SK-N-SH (cell line): Measurements from ENCODE around the gene TMCO5A. TPM values are rescaled to one million over a fixed set of nuclear protein-coding genes. Genes with fewer than 3 reads are reported as not detected.

Experiments used
- CTCF ChIA-PET: fragments of 300-600, 350-600 bp; formaldehyde crosslinking; extraction: SDS; loops from one replicate; lab custom pipeline; 2021; lab: Yijun Ruan, JAX
- POLR2A ChIA-PET: fragments of 350-600 bp; sonication (Branson Sonifier 250); formaldehyde crosslinking; extraction: SDS; loops from one replicate; lab custom pipeline; 2020; ENCODE audit warnings: antibody characterized with exemption, inconsistent platforms; lab: Yijun Ruan, JAX
- DNase-seq: peaks from one replicate; pipeline ENCODE4 v3.0.0; 2012
- H2AFZ ChIP-seq: fragments of 200-600 bp; sonication (generic); 2 replicates; pipeline ENCODE4 v1.8.1; 2016; ENCODE audit warnings: antibody characterized with exemption, mild to moderate bottlenecking, low read depth
- H3F3A ChIP-seq: fragments of 200-600 bp; sonication (generic); replicated peaks from 2 replicates; pipeline ENCODE3; 2016; ENCODE audit warnings: antibody characterized with exemption, mild to moderate bottlenecking; ENCODE audit not compliant: insufficient read depth
- H3K27ac ChIP-seq, 2 experiments: fragments of 200-500 bp in 1 of 2; fragments of 200-600 bp in 1 of 2; sonication (Bioruptor generic) in 1 of 2; sonication (generic), shearing (Covaris generic) in 1 of 2; 2 replicates each; pipeline versions ENCODE4 v1.5.1 to v1.6.1; 2014 to 2016; ENCODE audit warnings: low read depth in 2 of 2, inconsistent platforms in 1 of 2, low read length in 1 of 2, mild to moderate bottlenecking in 1 of 2, mixed read lengths in 1 of 2
- H3K27me3 ChIP-seq: fragments of 200-600 bp; sonication (generic), shearing (Covaris generic); 2 replicates; pipeline ENCODE4 v1.6.1; 2016; ENCODE audit warnings: mixed run types; ENCODE audit not compliant: insufficient read depth
- H3K36me3 ChIP-seq, 2 experiments: fragments of 200-500 bp in 1 of 2; fragments of 200-600 bp in 1 of 2; sonication (Bioruptor generic) in 1 of 2; sonication (generic) in 1 of 2; replicated peaks in 1 of 2; 2 replicates each; pipeline versions ENCODE3 to v1.5.1; 2014 to 2016; ENCODE audit warnings: low read length in 1 of 2, mild to moderate bottlenecking in 1 of 2; ENCODE audit not compliant: insufficient read depth in 2 of 2, control insufficient read depth in 1 of 2
- H3K4me1 ChIP-seq, 2 experiments: fragments of 200-500 bp in 1 of 2; fragments of 200-600 bp in 1 of 2; sonication (Bioruptor generic) in 1 of 2; sonication (generic), shearing (Covaris generic) in 1 of 2; 2 replicates each; pipeline versions ENCODE4 v1.5.1 to v1.6.1; 2014 to 2016; ENCODE audit warnings: low read depth in 1 of 2, low read length in 1 of 2, mixed run types in 1 of 2; ENCODE audit not compliant: insufficient read depth in 2 of 2, control insufficient read depth in 1 of 2
- H3K4me2 ChIP-seq: fragments of 200-600 bp; sonication (generic), shearing (Covaris generic); 2 replicates; pipeline ENCODE4 v1.6.1; 2017; ENCODE audit warnings: mixed run types
- H3K4me3 ChIP-seq, 2 experiments: fragments of 200-500 bp in 1 of 2; fragments of 200-600 bp in 1 of 2; sonication (Bioruptor generic) in 1 of 2; sonication (generic), shearing (Covaris generic) in 1 of 2; 2 replicates each; pipeline versions ENCODE4 v1.5.1 to v1.8.1; 2014 to 2016; ENCODE audit warnings: low read depth in 2 of 2, inconsistent platforms in 1 of 2, low read length in 1 of 2, mild to moderate bottlenecking in 1 of 2, mixed read lengths in 1 of 2, moderate library complexity in 1 of 2
- H3K79me2 ChIP-seq: fragments of 200-600 bp; sonication (generic); 2 replicates; pipeline ENCODE4 v1.8.1; 2017; ENCODE audit warnings: mild to moderate bottlenecking; ENCODE audit not compliant: insufficient read depth
- H3K9ac ChIP-seq: fragments of 200-600 bp; sonication (generic); 2 replicates; pipeline ENCODE4 v1.6.1; 2017; ENCODE audit warnings: mixed run types
- H3K9me2 ChIP-seq: fragments of 200-600 bp; sonication (generic); 2 replicates; pipeline ENCODE4 v1.6.1; 2017; ENCODE audit warnings: mixed run types
- H3K9me3 ChIP-seq: fragments of 200-600 bp; sonication (generic); 2 replicates; pipeline ENCODE4 v1.6.1; 2017; ENCODE audit warnings: mixed run types, mild to moderate bottlenecking, moderate library complexity
- H4K20me1 ChIP-seq: fragments of 200-600 bp; sonication (generic); 2 replicates; pipeline ENCODE4 v1.6.1; 2017; ENCODE audit warnings: mild to moderate bottlenecking, mixed run types; ENCODE audit not compliant: insufficient read depth
- CHD2 ChIP-seq: fragments of 150-350 bp; IDR thresholded peaks from 2 replicates; pipeline ENCODE4 v1.6.1; 2018; ENCODE audit warnings: low read length; ENCODE audit not compliant: partially characterized antibody
- CTCF ChIP-seq: fragments of 200-600 bp; sonication (generic); IDR thresholded peaks from 2 replicates; pipeline ENCODE4 v1.6.1; 2017; ENCODE audit warnings: antibody characterized with exemption, mild to moderate bottlenecking, moderate library complexity
- ELF1 ChIP-seq: IDR thresholded peaks from 2 replicates; pipeline ENCODE4 v1.4.0; 2012
- EP300 ChIP-seq, 2 experiments: IDR thresholded peaks; 2 replicates each; pipeline versions ENCODE4 v1.4.0 to v1.6.1; 2012; ENCODE audit warnings: borderline replicate concordance in 1 of 2, low read depth in 1 of 2, low read length in 1 of 2
- FOXJ3 ChIP-seq: sonication (generic); formaldehyde crosslinking; IDR thresholded peaks from 2 replicates; pipeline ENCODE4 v1.5.1; 2020; ENCODE audit warnings: mild to moderate bottlenecking, missing genetic modification reagents
- FOXM1 ChIP-seq: IDR thresholded peaks from 2 replicates; pipeline ENCODE4 v1.4.0; 2012; ENCODE audit warnings: low read depth, mild to moderate bottlenecking
- JUND ChIP-seq: IDR thresholded peaks from 2 replicates; pipeline ENCODE4 v1.4.0; 2012
- MAX ChIP-seq: IDR thresholded peaks from 2 replicates; pipeline ENCODE4 v1.4.0; 2012; ENCODE audit warnings: low read depth
- MEF2A ChIP-seq: IDR thresholded peaks from 2 replicates; pipeline ENCODE4 v1.4.0; 2012; ENCODE audit warnings: low read depth, borderline replicate concordance
- MXI1 ChIP-seq: IDR thresholded peaks from 2 replicates; pipeline ENCODE4 v1.6.1; 2012; ENCODE audit warnings: mild to moderate bottlenecking, low read depth, low read length, improper control_type of control experiment
- NFIC ChIP-seq: IDR thresholded peaks from 2 replicates; pipeline ENCODE4 v1.4.0; 2012; ENCODE audit warnings: borderline replicate concordance
- NRF1 ChIP-seq: IDR thresholded peaks from 2 replicates; pipeline ENCODE4 v1.6.1; 2012; ENCODE audit warnings: low read depth, mild to moderate bottlenecking, low read length
- PBX3 ChIP-seq: IDR thresholded peaks from 2 replicates; pipeline ENCODE4; 2012
- RCOR1 ChIP-seq: fragments of 150-350 bp; IDR thresholded peaks from 2 replicates; pipeline ENCODE4 v1.6.1; 2017; ENCODE audit warnings: antibody characterized with exemption, low read length
- REST ChIP-seq: IDR thresholded peaks from 2 replicates; pipeline ENCODE4 v1.6.1; 2012; ENCODE audit warnings: mild to moderate bottlenecking, low read depth, low read length, moderate library complexity
- SIN3A ChIP-seq: IDR thresholded peaks from 2 replicates; pipeline ENCODE4 v1.6.1; 2012; ENCODE audit warnings: low read depth, mild to moderate bottlenecking, low read length, moderate library complexity, borderline replicate concordance
- SMC3 ChIP-seq: IDR thresholded peaks from 2 replicates; pipeline ENCODE4 v1.6.1; 2012; ENCODE audit warnings: low read depth, low read length, improper control_type of control experiment
- TAF1 ChIP-seq: IDR thresholded peaks from 2 replicates; pipeline ENCODE4 v1.6.1; 2012; ENCODE audit warnings: low read depth, mild to moderate bottlenecking, low read length, moderate library complexity, borderline replicate concordance
- TEAD4 ChIP-seq: IDR thresholded peaks from 2 replicates; pipeline ENCODE4 v1.4.0; 2012; ENCODE audit warnings: mild to moderate bottlenecking, borderline replicate concordance; ENCODE audit not compliant: insufficient read depth
- USF2 ChIP-seq: fragments of 150-350 bp; IDR thresholded peaks from 2 replicates; pipeline ENCODE4 v1.6.1; 2017; ENCODE audit warnings: antibody characterized with exemption, low read length, low read depth, borderline replicate concordance
- ZBTB33 ChIP-seq: IDR thresholded peaks from 2 replicates; pipeline ENCODE4 v1.4.0; 2012; ENCODE audit warnings: low read depth, borderline replicate concordance
- WGBS: methylation state at CpG from one replicate; pipeline ENCODE4 v1.1.6; 2017; ENCODE audit warnings: low lambda C conversion rate; 5-methylcytosine and 5-hydroxymethylcytosine counted together
- polyA plus RNA-seq, 3 experiments: library from polyadenylated mRNA; depleted of rRNA; stranded (reverse); fragments of >200 nt; gene quantifications; 2 replicates each; pipeline ENCODE4 v1.2.3, GENCODE V29; 2012

Gene TMCO5A
- polyA plus RNA-seq, 1 of the 3 experiments (the other 2 are of a cell fraction): not detected

GRCh38 chr15:37995461-37996347 lies 61.3 kb downstream of the TMCO5A start:
- H3K9ac ChIP-seq: no peak overlapping the region
- CTCF ChIA-PET: interaction anchor here (0.6 to 5.7 kb wide), 66 partner anchors 9 to 710 kb away, joined by 3 to 86 read pairs (median 4); partner anchors contain the start of genes FAM98B, SPRED1 and TMCO5A
- peak overlapping the region in 1 of 2 experiments; percentile 12; a peak in 1 of 4 replicates for H3K4me3 ChIP-seq
- no peaks in the 10 kb centered on the region for H3K9me2 ChIP-seq
- H3K4me2 ChIP-seq: peak overlapping the region; percentile 39; the same call in 1 of the 2 replicates
- no peak overlapping the region for H3K27ac ChIP-seq
- DNase-seq: peak; percentile 41
- H2AFZ ChIP-seq: peak overlapping the region; percentile 56
- no peaks in the 10 kb centered on the region; the same call in 1 of the 2 replicates for H3K9me3 ChIP-seq
- no peaks in the 10 kb centered on the region for H4K20me1 ChIP-seq
- no peaks in the 10 kb centered on the region for H3F3A ChIP-seq
- 10% methylated on average over 8 of the region's 8 CpGs for WGBS
- POLR2A ChIA-PET: interaction anchor here (0.7 kb wide), 1 partner anchor 256 kb away, joined by 3 read pairs; no protein-coding TSS in a partner anchor
- no peaks in the 10 kb centered on the region for H3K36me3 ChIP-seq
- no peaks in the 10 kb centered on the region for H3K27me3 ChIP-seq
- no peaks in the 10 kb centered on the region for H3K79me2 ChIP-seq
- peaks cover 0 to 2% of the 10 kb centered on the region in 2 experiments; a peak in 1 of 4 replicates for H3K4me1 ChIP-seq
- TF ChIP-seq MXI1 (no peak), NRF1 (peak; percentile 20; the same call in 1 of the 2 replicates), FOXM1 (no peak), NFIC (peak; percentile 10; the same call in 1 of the 2 replicates), RCOR1 (no peak), CHD2 (no peak), ZBTB33 (no peak), ELF1 (no peak), SIN3A (no peak), EP300 (IDR thresholded peaks at IDR 0.05; ENCODE audit: borderline replicate concordance in 1 of 2, low read depth in 1 of 2, low read length in 1 of 2) (no peak), TEAD4 (no peak), FOXJ3 (CRISPR knock-in tag) (no peak), JUND (no peak), MEF2A (no peak), REST (no peak), PBX3 (no peak), MAX (no peak), CTCF (peak; percentile 89), SMC3 (peak; percentile 87), TAF1 (no peak), USF2 (no peak)
